DOHH2 (cell line): ENCODE measurements around the gene NALCN.

ENCODE experiments used
- H3F3A ChIP-seq: fragments of 200-600 bp; sonication (generic), shearing (Covaris generic); 2 replicates; pipeline ENCODE4 v1.6.0; 2016; ENCODE audit warnings: antibody characterized with exemption, mild to moderate bottlenecking; ENCODE audit not compliant: control insufficient read depth, insufficient read depth
- H3K27ac ChIP-seq: fragments of 200-600 bp; sonication (generic); 2 replicates; pipeline ENCODE4 v1.5.1; 2014; ENCODE audit warnings: low read depth, mild to moderate bottlenecking, low read length, moderate library complexity
- H3K27me3 ChIP-seq: fragments of 200-600 bp; sonication (generic); 2 replicates; pipeline ENCODE4 v1.6.1; 2014; ENCODE audit warnings: mild to moderate bottlenecking, low read length, mixed read lengths; ENCODE audit not compliant: control insufficient read depth
- H3K36me3 ChIP-seq: fragments of 200-600 bp; sonication (generic); 2 replicates; pipeline ENCODE4 v1.6.1; 2014; ENCODE audit warnings: mild to moderate bottlenecking, low read length, moderate library complexity, mixed read lengths; ENCODE audit not compliant: control insufficient read depth
- H3K4me1 ChIP-seq: fragments of 200-600 bp; sonication (generic); 2 replicates; pipeline ENCODE4 v1.6.1; 2014; ENCODE audit warnings: mild to moderate bottlenecking, low read length, mixed read lengths; ENCODE audit not compliant: control insufficient read depth
- H3K4me2 ChIP-seq: fragments of 200-600 bp; sonication (generic); 2 replicates; pipeline ENCODE4 v1.6.0; 2014; ENCODE audit warnings: mild to moderate bottlenecking, low read length, moderate library complexity
- H3K4me3 ChIP-seq: fragments of 200-600 bp; sonication (generic); 2 replicates; pipeline ENCODE4 v1.5.1; 2014; ENCODE audit warnings: mild to moderate bottlenecking, low read length, mixed read lengths
- H3K79me2 ChIP-seq: fragments of 200-600 bp; sonication (generic); 2 replicates; pipeline ENCODE4 v1.6.1; 2014; ENCODE audit warnings: mild to moderate bottlenecking, low read length, mixed read lengths; ENCODE audit not compliant: control insufficient read depth
- H3K9me2 ChIP-seq: fragments of 200-600 bp; sonication (generic); replicated peaks from 2 replicates; pipeline ENCODE4 v1.6.1; 2014; ENCODE audit warnings: mild to moderate bottlenecking, low read length, mixed read lengths; ENCODE audit not compliant: control insufficient read depth
- H3K9me3 ChIP-seq: fragments of 200-600 bp; sonication (generic); 2 replicates; pipeline ENCODE4 v1.6.1; 2014; ENCODE audit warnings: antibody characterized with exemption, low read length, mixed read lengths; ENCODE audit not compliant: control insufficient read depth, insufficient read depth
- H4K20me1 ChIP-seq: fragments of 200-600 bp; sonication (generic); 2 replicates; pipeline ENCODE4 v1.6.0; 2014; ENCODE audit warnings: low read depth, mild to moderate bottlenecking, antibody characterized with exemption, low read length, moderate library complexity; ENCODE audit not compliant: control insufficient read depth, insufficient read depth
- CTCF ChIP-seq: fragments of 200-600 bp; sonication (generic); IDR thresholded peaks from one replicate; pipeline ENCODE4 v1.5.1; 2014; ENCODE audit warnings: antibody characterized with exemption, mild to moderate bottlenecking, low read depth, low read length; ENCODE audit not compliant: poor library complexity, severe bottlenecking
- EZH2phosphoT487 ChIP-seq: fragments of 200-600 bp; sonication (generic); IDR thresholded peaks from 2 replicates; pipeline ENCODE4 v1.6.1; 2017; ENCODE audit warnings: borderline replicate concordance, mild to moderate bottlenecking, antibody characterized with exemption, low read length, moderate library complexity, mixed read lengths

Gene NALCN

DNA sequence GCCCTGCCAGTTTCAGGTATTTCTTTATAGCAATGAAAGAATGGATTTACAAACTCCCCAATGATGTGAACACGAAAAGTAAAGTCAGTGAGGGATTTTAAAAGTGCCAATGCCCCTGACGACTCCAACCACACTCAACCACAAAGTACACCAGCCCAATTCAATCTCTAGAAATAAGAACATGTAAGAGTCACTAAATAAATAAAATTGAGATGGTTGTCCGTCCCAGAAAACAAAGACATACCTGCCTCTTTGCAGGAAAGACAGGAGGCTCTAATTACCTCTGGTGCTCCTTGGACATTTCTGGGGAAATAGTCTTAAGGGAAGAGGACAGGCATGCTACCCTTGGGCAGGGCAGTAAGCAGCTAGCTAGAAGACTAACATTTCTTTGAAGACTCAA, 55.8 kb downstream of the NALCN start:
- Histone ChIP-seq H3F3A (no peaks in the 10 kb centered on the region), H3K27me3 (no peaks in the 10 kb centered on the region), H3K9me3 (no peaks in the 10 kb centered on the region), H3K4me1 (no peaks in the 10 kb centered on the region), H3K9me2 (no peaks in the 10 kb centered on the region), H3K79me2 (no peaks in the 10 kb centered on the region), H4K20me1 (no peaks in the 10 kb centered on the region), H3K4me2 (no peak overlapping the region), H3K27ac (no peak overlapping the region), H3K4me3 (no peak overlapping the region), H3K36me3 (no peaks in the 10 kb centered on the region)
- TF ChIP-seq CTCF (no peak), EZH2phosphoT487 (no peak)

DNA sequence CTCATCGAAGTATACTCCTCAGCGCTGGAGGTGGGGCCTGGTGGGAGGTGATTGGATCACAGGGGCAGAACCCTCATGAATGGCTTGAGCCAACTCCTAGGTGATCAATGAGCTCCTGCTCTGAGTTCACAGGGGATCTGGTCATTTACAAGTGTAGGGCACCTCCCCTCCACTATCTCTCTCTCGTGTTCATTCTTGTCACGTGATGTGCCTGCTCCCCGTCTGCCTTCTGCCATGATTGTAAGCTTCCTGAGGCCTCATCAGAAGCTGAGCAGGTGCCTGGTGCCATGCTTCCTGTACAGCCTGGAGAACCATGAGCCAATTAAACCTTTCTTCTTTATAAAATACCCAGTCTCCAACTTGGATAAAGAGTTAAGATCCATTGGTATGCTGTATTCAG, 61.4 kb downstream of the NALCN start:
- Histone ChIP-seq H3K4me3 (no peak overlapping the region), H3F3A (no peaks in the 10 kb centered on the region), H3K9me2 (no peaks in the 10 kb centered on the region), H3K4me2 (no peak overlapping the region), H3K27me3 (no peaks in the 10 kb centered on the region), H3K27ac (no peak overlapping the region), H4K20me1 (no peaks in the 10 kb centered on the region), H3K4me1 (no peaks in the 10 kb centered on the region), H3K36me3 (no peaks in the 10 kb centered on the region), H3K79me2 (no peaks in the 10 kb centered on the region), H3K9me3 (no peaks in the 10 kb centered on the region)
- TF ChIP-seq EZH2phosphoT487 (no peak), CTCF (no peak)

DNA sequence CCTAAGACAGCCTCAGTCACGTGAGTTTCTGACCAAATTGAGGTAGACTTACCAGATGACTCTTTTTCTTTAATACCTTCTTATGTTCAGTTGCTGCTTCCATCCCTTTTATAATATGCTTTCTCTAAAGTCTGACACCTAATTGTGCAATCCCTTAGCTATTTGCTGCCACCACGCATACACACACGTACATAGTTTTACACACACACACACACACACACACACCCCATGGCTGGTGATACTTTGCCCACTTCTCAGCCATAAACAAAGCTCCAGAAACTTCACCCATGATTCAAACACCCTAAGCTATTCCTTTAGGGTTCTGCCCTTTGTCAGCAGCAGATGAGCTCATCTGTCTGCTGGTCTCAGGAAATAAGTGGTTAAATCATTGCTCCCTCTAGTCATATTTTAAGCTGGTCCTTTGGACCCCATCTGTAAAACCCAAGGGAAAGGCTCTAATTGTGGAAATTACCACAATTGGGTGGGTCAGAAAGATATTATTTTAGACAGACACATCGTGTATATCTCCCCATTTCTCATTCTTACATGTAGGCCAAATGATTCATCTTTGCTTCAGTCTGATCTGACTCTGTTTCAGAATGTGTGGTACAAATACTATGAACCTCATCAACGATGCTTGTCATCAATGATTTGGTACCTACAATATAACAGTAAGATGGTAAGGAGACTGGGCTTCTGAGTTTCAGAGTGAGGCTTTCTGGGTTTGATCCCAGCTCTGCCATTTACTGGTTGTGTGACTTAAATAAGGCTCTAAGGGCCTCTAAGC, 69.2 kb downstream of the NALCN start:
- H3K9me3 ChIP-seq, result no peaks in the 10 kb centered on the region
- H3K4me1 ChIP-seq, result no peaks in the 10 kb centered on the region
- H3F3A ChIP-seq, result no peaks in the 10 kb centered on the region
- H3K79me2 ChIP-seq, result no peaks in the 10 kb centered on the region
- H3K27ac ChIP-seq, result no peak overlapping the region
- no peak overlapping the region for H3K4me3 ChIP-seq
- no peak overlapping the region for H3K4me2 ChIP-seq
- TF ChIP-seq EZH2phosphoT487 (no peak), CTCF (no peak)
- no peaks in the 10 kb centered on the region for H3K9me2 ChIP-seq
- no peaks in the 10 kb centered on the region for H3K36me3 ChIP-seq
- no peaks in the 10 kb centered on the region for H4K20me1 ChIP-seq
- H3K27me3 ChIP-seq, result no peaks in the 10 kb centered on the region
